ENCODE results near the gene CEP170.
A peak's percentile ranks its signal among the peaks of the same experiment; 100 is the strongest.

The CEP170 gene

GRCh38 chr1:243271996-243272395 lies 16.9 kb upstream of the CEP170 start:
- Mint-ChIP-seq H3K36me3 (ENCODE audit: low read depth) (peaks cover 39% of the 10 kb centered on the region), H3K4me3 (no peak overlapping the region), H3K27ac (no peak overlapping the region), H3K9me3 (no peaks in the 10 kb centered on the region), H3K4me1 (peaks cover 12% of the 10 kb centered on the region), H3K27me3 (ENCODE audit: low read depth, poor library complexity) (peaks cover under 1% of the 10 kb centered on the region)
- no peak for DNase-seq
- TF ChIP-seq CTCF (IDR thresholded peaks at IDR 0.05), result no peak

- Mint-ChIP-seq H3K27ac (no peak overlapping the region), H3K4me1 (peaks cover 12% of the 10 kb centered on the region), H3K4me3 (no peak overlapping the region), H3K36me3 (ENCODE audit: low read depth) (peaks cover 22% of the 10 kb centered on the region), H3K9me3 (no peaks in the 10 kb centered on the region), H3K27me3 (ENCODE audit: low read depth, poor library complexity) (peaks cover 4% of the 10 kb centered on the region)
- TF ChIP-seq CTCF (IDR thresholded peaks at IDR 0.05), result no peak
- no peak for DNase-seq
Measured at GRCh38 chr1:243270097-243270864, 15.2 kb upstream of the CEP170 start.

GRCh38 chr1:243269461-243269801 lies 14.3 kb upstream of the CEP170 start:
- Mint-ChIP-seq H3K4me1 (peaks cover 12% of the 10 kb centered on the region), H3K36me3 (ENCODE audit: low read depth) (peaks cover 15% of the 10 kb centered on the region), H3K27ac (no peak overlapping the region), H3K9me3 (no peaks in the 10 kb centered on the region), H3K27me3 (ENCODE audit: low read depth, poor library complexity) (peaks cover 4% of the 10 kb centered on the region), H3K4me3 (no peak overlapping the region)
- TF ChIP-seq CTCF (IDR thresholded peaks at IDR 0.05), result no peak
- DNase-seq, result no peak

GRCh38 chr1:243268751-243269460 lies 13.8 kb upstream of the CEP170 start:
- Mint-ChIP-seq H3K9me3 (no peaks in the 10 kb centered on the region), H3K27me3 (ENCODE audit: low read depth, poor library complexity) (peaks cover 4% of the 10 kb centered on the region), H3K27ac (peak overlapping the region; percentile 3), H3K4me3 (no peak overlapping the region), H3K4me1 (peaks cover 12% of the 10 kb centered on the region), H3K36me3 (ENCODE audit: low read depth) (peaks cover 12% of the 10 kb centered on the region)
- no peak for DNase-seq
- TF ChIP-seq CTCF (IDR thresholded peaks at IDR 0.05), result no peak

GRCh38 chr1:243267914-243268653 lies 13.0 kb upstream of the CEP170 start:
- TF ChIP-seq CTCF (IDR thresholded peaks at IDR 0.05), result no peak
- Mint-ChIP-seq H3K36me3 (ENCODE audit: low read depth) (peaks cover 7% of the 10 kb centered on the region), H3K27me3 (ENCODE audit: low read depth, poor library complexity) (peaks cover 4% of the 10 kb centered on the region), H3K4me3 (no peak overlapping the region), H3K9me3 (no peaks in the 10 kb centered on the region), H3K4me1 (peaks cover 12% of the 10 kb centered on the region), H3K27ac (no peak overlapping the region)
- no peak for DNase-seq

All from nephron progenitor cell (in vitro differentiated cells).